LHCN-M2 (cell line): ENCODE measurements around the gene ENC1. TPM values are rescaled to one million over a fixed set of nuclear protein-coding genes. Genes with fewer than 3 reads are reported as not detected.

Source experiments
- total RNA-seq: library from RNA; depleted of rRNA; stranded (reverse); fragments of >200 nt; gene quantifications from 2 replicates; pipeline ENCODE4 v1.2.3, GENCODE V29; 2014; rRNA removed

The ENC1 gene
- total RNA-seq, 1 experiment from 2014 or later, result 60.3 TPM

Other genes starting within 250 kb of the ENC1 start
- 168 and 209 TPM in 2 replicates for gene HEXB, start 44.5 kb upstream of the ENC1 start, total RNA-seq
- gene GFM2, start 126.4 kb upstream of the ENC1 start, total RNA-seq, result 56.7 and 58.7 TPM in 2 replicates
- 118 and 139 TPM in 2 replicates for gene NSA2, start 126.5 kb upstream of the ENC1 start, total RNA-seq
- gene FAM169A, start 225.7 kb upstream of the ENC1 start, total RNA-seq, result 2.1 and 2.4 TPM in 2 replicates